HG03575 (cell line): ENCODE results near the gene PRKRA.
"Not testable (repeated sequence)": the region's sequence is repeated elsewhere in the genome, so short reads cannot be mapped to it uniquely, and the experiment has no call there.

Source experiments
- ATAC-seq: cut with Tn5 transposase; IDR thresholded peaks from one replicate; pipeline ENCODE4 v1.9.1; 2021; ENCODE audit not compliant: unreplicated experiment, insufficient number of reproducible peaks, low FRiP score; ENCODE audit errors: extremely low read depth

Gene PRKRA

DNA sequence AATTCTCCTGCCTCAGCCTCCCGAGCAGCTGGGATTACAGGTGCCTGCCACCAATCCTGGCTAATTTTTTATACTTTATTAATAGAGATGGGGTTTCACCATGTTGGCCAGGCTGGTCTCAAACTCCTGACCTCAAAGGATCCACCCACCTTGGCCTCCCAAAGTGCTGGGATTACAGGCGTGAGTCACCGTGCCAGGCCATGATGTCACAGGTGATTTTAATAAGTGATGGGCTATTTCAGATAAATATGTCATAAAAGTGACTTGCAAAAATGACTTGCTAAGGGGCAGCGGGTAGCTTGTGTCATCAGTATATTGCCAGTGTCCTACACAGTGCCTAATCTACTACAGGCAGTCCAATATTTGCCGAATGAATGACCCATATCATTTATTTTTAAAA is 20.3 kb upstream of the PRKRA start:
- not testable (repeated sequence) for ATAC-seq

- ATAC-seq: no peak
Observed at GRCh38 chr2:178469219-178469849, 18.4 kb upstream of the PRKRA start.

DNA sequence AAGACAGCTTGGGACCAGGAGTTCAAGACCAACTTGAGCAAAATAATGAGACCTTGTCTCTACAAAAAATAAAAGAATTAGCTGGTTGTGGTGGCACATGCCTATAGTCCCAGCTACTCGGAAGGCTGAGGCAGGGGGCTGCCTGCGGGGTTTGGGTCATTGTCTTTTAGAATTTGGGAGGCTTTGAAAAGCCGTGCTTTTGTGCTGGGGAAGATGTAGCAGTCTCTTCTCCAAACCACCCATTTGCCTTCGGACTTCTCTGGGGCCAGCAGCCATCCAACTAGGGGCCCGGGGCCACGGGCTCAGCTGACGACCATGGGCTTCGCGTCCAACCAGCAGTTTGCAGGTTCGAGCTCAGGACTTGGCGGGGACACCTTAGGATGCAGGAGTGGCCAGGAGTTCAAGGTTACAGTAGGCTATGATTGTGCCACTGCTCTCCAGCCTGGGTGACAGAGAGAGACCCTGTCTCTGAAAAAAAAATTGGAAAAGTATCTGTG is 6.5 kb upstream of the PRKRA start:
- no peak for ATAC-seq

- no peak for ATAC-seq
Observed at GRCh38 chr2:178455947-178456346, 5.0 kb upstream of the PRKRA start.

GRCh38 chr2:178452870-178453269 is 1.9 kb upstream of the PRKRA start:
- no peak for ATAC-seq

DNA sequence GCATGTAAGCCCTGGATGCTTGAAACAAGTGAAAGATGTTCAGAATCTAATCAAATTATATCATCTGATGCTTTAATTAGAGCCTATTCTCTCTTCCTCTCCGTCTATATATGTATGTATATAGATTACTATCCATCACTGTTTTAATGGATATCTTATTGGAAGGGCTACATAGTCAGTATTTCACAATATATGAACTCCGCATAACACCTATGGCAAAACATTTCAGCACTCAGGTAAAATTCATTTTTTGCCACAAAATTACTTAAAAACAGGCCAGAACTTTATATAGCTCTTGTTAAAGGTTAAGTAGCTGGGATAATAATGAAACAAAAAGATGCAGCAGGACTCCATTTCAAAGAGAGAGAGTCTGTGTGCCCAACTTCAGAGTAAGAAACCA is 1.4 kb upstream of the PRKRA start:
- ATAC-seq: no peak

DNA sequence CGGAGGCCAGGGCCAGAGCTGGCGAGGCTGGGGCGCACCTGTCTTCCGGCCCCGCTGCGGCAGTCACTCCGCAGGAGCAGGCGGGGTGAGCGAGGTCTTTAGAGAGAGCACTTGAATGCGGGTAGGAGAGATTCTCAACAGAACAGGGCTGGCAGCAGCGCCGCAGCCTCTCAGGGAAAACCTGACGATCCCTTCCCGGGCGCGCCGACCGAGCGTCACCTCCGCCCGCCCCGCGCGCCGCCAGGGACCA is 526 bp downstream of the PRKRA start:
- peak; percentile 30 for ATAC-seq

GRCh38 chr2:178449700-178450523 is 1.1 kb downstream of the PRKRA start:
- ATAC-seq: peak; percentile 3

DNA sequence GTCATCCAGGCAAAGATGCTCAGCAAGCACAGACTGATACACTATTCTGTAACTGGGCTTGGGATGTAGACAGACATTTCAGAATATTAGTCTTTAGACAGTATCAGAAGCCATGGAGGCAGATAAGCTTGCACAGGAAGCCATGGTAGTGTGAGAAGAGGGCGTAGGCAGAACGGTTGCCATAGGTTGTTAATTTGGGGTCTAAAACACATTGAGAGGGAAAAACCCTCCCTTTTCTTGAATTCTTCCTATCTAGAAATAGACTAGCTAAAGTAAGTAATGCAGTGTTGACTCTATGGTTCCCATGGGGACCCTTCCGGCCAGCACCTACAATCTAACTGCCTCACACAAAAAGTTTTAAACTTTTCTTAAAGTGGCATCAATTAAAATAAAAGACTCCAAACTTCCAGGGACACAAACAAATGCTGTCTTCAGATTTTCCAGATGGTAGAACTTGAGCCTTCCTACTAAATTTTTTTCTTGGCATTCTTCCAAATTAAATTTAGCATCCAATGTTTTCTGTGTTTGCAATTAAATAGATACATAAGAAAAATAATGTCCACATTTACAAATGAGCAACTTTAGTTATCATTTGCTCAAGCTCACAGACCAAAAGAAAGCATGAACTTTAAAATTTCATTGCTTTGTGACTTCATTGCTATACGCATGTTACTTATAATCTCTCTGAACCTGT is 1.9 kb downstream of the PRKRA start:
- ATAC-seq: no peak

DNA sequence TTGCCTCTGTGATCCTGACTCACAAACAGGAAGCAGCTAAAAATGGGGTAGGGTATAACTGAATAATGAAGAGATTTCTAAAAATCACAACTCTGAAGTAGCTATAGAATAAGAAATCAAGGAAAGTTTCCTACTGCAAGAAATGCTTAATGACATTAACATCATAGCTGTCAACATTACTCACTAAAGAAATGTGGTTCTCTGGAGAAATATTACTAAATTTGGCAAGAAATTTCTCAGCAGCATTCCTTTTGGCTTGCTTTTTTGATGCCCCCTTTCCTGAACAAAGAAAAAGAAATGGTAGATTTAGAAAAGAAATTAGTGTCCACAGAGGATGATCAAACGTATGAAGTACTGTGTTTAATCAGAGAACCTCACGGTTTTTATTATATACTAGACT is 9.5 kb downstream of the PRKRA start:
- ATAC-seq: no peak

GRCh38 chr2:178436662-178437061 is 14.3 kb downstream of the PRKRA start:
- ATAC-seq: no peak

GRCh38 chr2:178429336-178429735 is 21.6 kb downstream of the PRKRA start:
- ATAC-seq: no peak

DNA sequence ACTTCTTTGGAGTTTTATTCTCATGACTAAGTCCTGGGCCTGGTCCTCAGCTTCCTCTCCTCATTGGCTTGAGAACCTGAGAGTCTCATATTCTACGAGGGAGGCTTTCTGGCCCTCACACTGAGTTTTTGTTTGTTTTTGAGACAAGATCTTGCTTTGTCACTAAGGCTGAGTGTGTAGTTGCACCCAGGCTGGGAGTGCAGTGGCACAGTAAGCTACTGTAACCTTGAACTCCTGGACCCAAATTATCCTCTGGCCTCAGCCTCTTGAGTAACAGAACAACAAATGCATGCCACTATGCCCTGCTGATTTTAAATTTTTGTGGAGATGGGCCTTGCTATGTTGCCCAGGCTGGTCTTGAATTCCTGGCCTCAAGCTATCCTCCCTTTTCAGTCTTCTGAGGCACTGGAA is 22.6 kb downstream of the PRKRA start:
- ATAC-seq: no peak

DNA sequence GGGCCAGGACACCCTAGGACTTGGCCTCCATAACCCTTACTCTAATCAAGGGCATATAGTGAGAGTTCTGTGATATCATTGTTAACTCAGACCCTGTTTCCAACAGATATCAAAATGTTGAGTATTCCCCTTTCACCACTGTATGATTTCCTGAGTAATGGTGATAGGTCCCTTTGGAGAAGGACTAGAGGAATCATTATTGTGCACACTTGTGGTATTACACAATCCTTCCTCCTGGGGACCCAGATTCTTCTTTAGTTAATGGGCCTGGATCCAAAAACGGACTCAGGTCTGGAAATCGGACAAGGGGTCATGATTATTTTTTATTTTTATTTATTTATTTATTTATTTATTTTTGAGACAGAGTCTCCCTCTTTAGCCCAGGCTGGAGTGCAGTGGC is 23.5 kb downstream of the PRKRA start:
- ATAC-seq: no peak

DNA sequence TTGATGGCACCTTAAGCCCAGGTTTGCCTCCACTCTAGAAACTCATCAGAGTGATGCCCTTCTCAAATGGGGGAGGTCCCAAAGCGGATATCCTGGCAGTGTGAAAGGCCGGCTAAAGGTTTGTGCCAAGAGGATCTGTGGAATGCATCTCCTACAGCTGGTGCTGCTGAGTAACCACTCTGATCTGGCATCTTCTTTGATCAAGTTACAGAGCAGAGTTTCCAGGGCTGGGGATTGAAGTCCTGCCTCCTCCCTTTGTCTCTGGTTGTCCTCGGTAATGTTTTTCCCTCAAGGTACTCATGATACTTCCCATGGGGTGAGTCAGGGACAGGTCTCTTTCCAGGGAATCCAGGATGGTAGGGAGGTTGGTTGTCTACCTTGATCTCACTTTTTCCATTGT is 24.6 kb downstream of the PRKRA start:
- ATAC-seq: no peak

DNA sequence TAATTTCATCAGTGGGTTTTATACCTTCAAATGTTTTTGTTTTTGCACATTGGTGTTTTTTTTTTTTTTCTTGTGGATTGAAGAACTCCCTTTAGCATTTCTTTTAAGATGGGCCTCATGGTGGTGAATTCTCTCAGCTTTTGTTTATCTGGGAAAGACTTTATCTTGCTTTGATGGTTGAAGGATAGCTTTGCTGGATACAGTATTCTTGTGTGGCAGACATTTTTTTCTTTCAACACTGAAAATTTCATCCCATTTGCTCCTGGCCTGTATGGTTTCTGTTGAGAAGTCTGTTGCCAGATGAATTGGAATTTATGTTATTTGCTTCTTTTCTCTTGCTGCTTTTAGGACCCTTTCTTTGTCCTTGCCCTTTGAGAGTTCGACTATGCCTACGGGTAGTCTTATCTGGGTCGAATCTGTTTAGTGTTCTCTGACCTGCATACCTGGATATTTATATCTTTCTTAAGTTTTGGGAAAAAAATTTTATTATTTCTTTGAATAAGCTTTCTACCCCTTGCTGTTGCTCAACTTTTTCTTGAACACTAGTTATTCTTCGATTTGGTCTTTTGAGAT is 25.6 kb downstream of the PRKRA start:
- no peak for ATAC-seq

- not testable (repeated sequence) for ATAC-seq
Observed at GRCh38 chr2:178423746-178424145, 27.2 kb downstream of the PRKRA start.

DNA sequence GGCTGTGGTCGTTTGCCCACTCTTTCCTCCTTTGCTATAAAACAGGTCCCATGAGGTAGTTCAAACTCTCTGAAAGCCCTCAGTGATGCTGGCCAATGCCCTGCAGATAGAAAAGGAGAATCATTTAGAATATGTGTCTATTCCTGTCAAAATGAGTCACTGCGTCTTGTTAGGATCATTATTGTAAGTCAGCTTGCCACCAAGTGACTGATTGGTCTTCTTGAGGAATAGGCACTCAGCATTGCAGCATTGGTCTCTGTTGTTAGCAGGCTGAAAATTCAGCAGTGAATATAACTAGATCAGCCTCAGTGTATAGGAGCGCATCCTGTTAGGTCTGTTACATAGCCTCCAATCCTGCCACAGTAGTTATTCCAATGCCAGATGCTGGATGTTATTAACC is 28.9 kb downstream of the PRKRA start:
- no peak for ATAC-seq

GRCh38 chr2:178420463-178420999 is 30.4 kb downstream of the PRKRA start:
- ATAC-seq: no peak

GRCh38 chr2:178419123-178419522 is 31.9 kb downstream of the PRKRA start:
- no peak for ATAC-seq
